ENCODE results near the gene KL. TPM values are rescaled to one million over a fixed set of nuclear protein-coding genes. Genes with fewer than 3 reads are reported as not detected.

The KL gene
- total RNA-seq, 4 donors from 2014 or later, result 1.4 to 4.5 (median 2.8) TPM

GRCh38 chr13:33101835-33102234 is 85.6 kb downstream of the KL start:
- Histone ChIP-seq H3K9me3 (no peaks in the 10 kb centered on the region), H3K36me3 (peaks cover 17 to 26% of the 10 kb centered on the region in 2 donors), H3K4me1 (no peaks in the 10 kb centered on the region), H3K27ac (no peak overlapping the region), H3K27me3 (no peaks in the 10 kb centered on the region), H3K4me3 (replicated peaks in 1 of 3) (no peak overlapping the region)
- no peak for TF ChIP-seq POLR2A (IDR thresholded peaks at IDR 0.05)
- TF ChIP-seq, protein P1, sequence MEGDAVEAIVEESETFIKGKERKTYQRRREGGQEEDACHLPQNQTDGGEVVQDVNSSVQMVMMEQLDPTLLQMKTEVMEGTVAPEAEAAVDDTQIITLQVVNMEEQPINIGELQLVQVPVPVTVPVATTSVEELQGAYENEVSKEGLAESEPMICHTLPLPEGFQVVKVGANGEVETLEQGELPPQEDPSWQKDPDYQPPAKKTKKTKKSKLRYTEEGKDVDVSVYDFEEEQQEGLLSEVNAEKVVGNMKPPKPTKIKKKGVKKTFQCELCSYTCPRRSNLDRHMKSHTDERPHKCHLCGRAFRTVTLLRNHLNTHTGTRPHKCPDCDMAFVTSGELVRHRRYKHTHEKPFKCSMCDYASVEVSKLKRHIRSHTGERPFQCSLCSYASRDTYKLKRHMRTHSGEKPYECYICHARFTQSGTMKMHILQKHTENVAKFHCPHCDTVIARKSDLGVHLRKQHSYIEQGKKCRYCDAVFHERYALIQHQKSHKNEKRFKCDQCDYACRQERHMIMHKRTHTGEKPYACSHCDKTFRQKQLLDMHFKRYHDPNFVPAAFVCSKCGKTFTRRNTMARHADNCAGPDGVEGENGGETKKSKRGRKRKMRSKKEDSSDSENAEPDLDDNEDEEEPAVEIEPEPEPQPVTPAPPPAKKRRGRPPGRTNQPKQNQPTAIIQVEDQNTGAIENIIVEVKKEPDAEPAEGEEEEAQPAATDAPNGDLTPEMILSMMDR (IDR thresholded peaks at IDR 0.05), result no peak
- intact Hi-C loops (cut with DNase I), result no loop called here
- DNase-seq, result no peak
- 88 to 92% methylated on average over 2 of the region's 2 CpGs for WGBS, 2 donors

- no peak overlapping the region for H3K27ac ChIP-seq
- WGBS, 2 donors, result 92 to 95% methylated on average over 4 of the region's 4 CpGs
- no peak overlapping the region for H3K4me3 ChIP-seq (replicated peaks in 1 of 3)
- no peaks in the 10 kb centered on the region for H3K27me3 ChIP-seq
- intact Hi-C loops (cut with DNase I), result no loop called here
- no peaks in the 10 kb centered on the region for H3K9me3 ChIP-seq
- H3K36me3 ChIP-seq, result peaks cover 29 to 37% of the 10 kb centered on the region in 2 donors
- no peak for DNase-seq
- no peaks in the 10 kb centered on the region for H3K4me1 ChIP-seq
- TF ChIP-seq, protein P1 (IDR thresholded peaks at IDR 0.05), result no peak
- TF ChIP-seq POLR2A (IDR thresholded peaks at IDR 0.05), result no peak
Observed at GRCh38 chr13:33103457-33103856, 87.2 kb downstream of the KL start.

- no peak for DNase-seq
- peaks cover 0 to 9% of the 10 kb centered on the region in 2 donors for H3K4me1 ChIP-seq
- H3K36me3 ChIP-seq, result peaks cover 45 to 52% of the 10 kb centered on the region in 2 donors
- intact Hi-C loops (cut with DNase I), result no loop called here
- H3K27ac ChIP-seq, result no peak overlapping the region
- WGBS, 2 donors, result 85 to 86% methylated on average over 9 of the region's 9 CpGs
- H3K4me3 ChIP-seq (replicated peaks in 1 of 3), result no peak overlapping the region
- TF ChIP-seq POLR2A (IDR thresholded peaks at IDR 0.05), result no peak
- TF ChIP-seq, protein P1 (IDR thresholded peaks at IDR 0.05), result no peak
- no peaks in the 10 kb centered on the region for H3K9me3 ChIP-seq
- no peaks in the 10 kb centered on the region for H3K27me3 ChIP-seq
Observed at GRCh38 chr13:33105387-33106005, 89.3 kb downstream of the KL start.

- DNase-seq, result no peak
- Histone ChIP-seq H3K4me3 (replicated peaks in 1 of 3) (no peak overlapping the region), H3K36me3 (peaks cover 47 to 58% of the 10 kb centered on the region in 2 donors), H3K27me3 (no peaks in the 10 kb centered on the region), H3K4me1 (peaks cover 0 to 21% of the 10 kb centered on the region in 2 donors), H3K9me3 (no peaks in the 10 kb centered on the region), H3K27ac (no peak overlapping the region)
- intact Hi-C loops (cut with DNase I), result no loop called here
- WGBS, 2 donors, result 86 to 90% methylated on average over 7 of the region's 7 CpGs
- TF ChIP-seq POLR2A (IDR thresholded peaks at IDR 0.05), result no peak
- TF ChIP-seq, protein P1 (IDR thresholded peaks at IDR 0.05), result no peak
Observed at GRCh38 chr13:33106656-33107360, 90.6 kb downstream of the KL start.

GRCh38 chr13:33107361-33107760 is 91.1 kb downstream of the KL start:
- intact Hi-C loops (cut with DNase I), result no loop called here
- no peak overlapping the region for H3K4me3 ChIP-seq (replicated peaks in 1 of 3)
- H3K9me3 ChIP-seq, result no peaks in the 10 kb centered on the region
- DNase-seq, result no peak
- peaks cover 48 to 63% of the 10 kb centered on the region in 2 donors for H3K36me3 ChIP-seq
- 93 to 95% methylated on average over 2 of the region's 2 CpGs for WGBS, 2 donors
- H3K27ac ChIP-seq, result no peak overlapping the region
- TF ChIP-seq, protein P1 (IDR thresholded peaks at IDR 0.05), result no peak
- TF ChIP-seq POLR2A (IDR thresholded peaks at IDR 0.05), result no peak
- H3K27me3 ChIP-seq, result no peaks in the 10 kb centered on the region
- H3K4me1 ChIP-seq, result peaks cover 0 to 21% of the 10 kb centered on the region in 2 donors

All from thyroid gland (tissue), 4 donors.